ENCODE measurements around the gene PHF2.

Gene PHF2

DNA sequence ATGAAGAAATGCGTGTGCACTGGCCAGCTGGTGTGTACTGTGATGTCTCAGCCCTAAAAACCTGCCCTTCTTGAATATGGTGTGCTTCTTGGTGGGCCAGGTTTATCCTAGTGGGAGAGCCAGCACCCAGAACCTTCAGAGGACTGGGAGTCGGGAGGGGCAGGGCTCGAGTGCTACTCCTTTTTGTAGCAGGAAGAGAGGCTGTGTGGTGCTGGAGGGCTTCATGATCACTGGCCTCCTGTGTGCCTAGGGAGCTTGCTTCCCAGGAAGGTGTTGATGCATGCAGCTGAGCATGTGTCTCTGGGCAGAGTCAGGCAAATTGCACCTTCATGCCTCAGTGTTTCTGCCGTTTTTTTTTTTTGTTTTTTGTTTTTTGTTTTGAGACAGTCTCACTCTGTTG lies 20.0 kb downstream of the PHF2 start:
- TF ChIP-seq, protein P1, sequence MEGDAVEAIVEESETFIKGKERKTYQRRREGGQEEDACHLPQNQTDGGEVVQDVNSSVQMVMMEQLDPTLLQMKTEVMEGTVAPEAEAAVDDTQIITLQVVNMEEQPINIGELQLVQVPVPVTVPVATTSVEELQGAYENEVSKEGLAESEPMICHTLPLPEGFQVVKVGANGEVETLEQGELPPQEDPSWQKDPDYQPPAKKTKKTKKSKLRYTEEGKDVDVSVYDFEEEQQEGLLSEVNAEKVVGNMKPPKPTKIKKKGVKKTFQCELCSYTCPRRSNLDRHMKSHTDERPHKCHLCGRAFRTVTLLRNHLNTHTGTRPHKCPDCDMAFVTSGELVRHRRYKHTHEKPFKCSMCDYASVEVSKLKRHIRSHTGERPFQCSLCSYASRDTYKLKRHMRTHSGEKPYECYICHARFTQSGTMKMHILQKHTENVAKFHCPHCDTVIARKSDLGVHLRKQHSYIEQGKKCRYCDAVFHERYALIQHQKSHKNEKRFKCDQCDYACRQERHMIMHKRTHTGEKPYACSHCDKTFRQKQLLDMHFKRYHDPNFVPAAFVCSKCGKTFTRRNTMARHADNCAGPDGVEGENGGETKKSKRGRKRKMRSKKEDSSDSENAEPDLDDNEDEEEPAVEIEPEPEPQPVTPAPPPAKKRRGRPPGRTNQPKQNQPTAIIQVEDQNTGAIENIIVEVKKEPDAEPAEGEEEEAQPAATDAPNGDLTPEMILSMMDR (IDR thresholded peaks at IDR 0.05; ENCODE audit: low read depth, low read length) = no peak
- Histone ChIP-seq H3K9me3 (ENCODE audit: severe bottlenecking) (no peaks in the 10 kb centered on the region), H3K36me3 (no peaks in the 10 kb centered on the region; the same call in 1 of the 2 replicates), H3K27me3 (ENCODE audit: insufficient read depth, low read depth, severe bottlenecking) (no peaks in the 10 kb centered on the region), H3K4me3 (ENCODE audit: low read depth, low read length) (no peak overlapping the region), H3K27ac (no peak overlapping the region)
- DNase-seq = no peak

DNA sequence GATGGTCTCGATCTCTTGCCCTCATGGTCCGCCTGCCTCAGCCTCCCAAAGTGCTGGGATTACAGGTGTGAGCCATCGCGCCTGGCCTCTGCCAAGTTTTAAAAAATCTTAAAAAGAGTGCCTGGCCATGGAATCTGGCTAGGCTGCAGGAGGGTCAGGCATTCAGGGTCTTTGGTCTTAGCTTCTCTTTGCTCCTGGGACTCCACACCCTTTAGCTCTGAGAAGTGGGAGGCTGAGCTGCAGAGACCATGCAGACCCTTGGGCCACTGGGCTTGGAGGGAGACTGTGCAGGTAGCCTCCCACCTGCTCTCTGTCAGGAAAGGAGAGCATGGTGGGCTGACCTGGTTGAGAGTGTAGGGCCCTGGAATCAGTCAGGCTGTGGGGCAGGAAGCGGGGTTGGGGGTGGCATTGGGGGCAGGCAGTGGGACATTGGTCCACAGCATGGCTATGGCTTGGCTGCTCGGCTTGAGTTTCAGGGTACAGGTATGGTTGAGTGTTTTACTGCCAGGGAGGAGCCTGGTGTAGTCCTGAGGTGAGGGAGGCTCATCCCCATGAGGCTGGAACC lies 20.8 kb downstream of the PHF2 start:
- Histone ChIP-seq H3K36me3 (no peaks in the 10 kb centered on the region; the same call in 1 of the 2 replicates), H3K27me3 (ENCODE audit: insufficient read depth, low read depth, severe bottlenecking) (no peaks in the 10 kb centered on the region), H3K9me3 (ENCODE audit: severe bottlenecking) (no peaks in the 10 kb centered on the region), H3K4me3 (ENCODE audit: low read depth, low read length) (no peak overlapping the region), H3K27ac (no peak overlapping the region)
- TF ChIP-seq, protein P1 (IDR thresholded peaks at IDR 0.05; ENCODE audit: low read depth, low read length) = no peak
- DNase-seq = no peak

DNA sequence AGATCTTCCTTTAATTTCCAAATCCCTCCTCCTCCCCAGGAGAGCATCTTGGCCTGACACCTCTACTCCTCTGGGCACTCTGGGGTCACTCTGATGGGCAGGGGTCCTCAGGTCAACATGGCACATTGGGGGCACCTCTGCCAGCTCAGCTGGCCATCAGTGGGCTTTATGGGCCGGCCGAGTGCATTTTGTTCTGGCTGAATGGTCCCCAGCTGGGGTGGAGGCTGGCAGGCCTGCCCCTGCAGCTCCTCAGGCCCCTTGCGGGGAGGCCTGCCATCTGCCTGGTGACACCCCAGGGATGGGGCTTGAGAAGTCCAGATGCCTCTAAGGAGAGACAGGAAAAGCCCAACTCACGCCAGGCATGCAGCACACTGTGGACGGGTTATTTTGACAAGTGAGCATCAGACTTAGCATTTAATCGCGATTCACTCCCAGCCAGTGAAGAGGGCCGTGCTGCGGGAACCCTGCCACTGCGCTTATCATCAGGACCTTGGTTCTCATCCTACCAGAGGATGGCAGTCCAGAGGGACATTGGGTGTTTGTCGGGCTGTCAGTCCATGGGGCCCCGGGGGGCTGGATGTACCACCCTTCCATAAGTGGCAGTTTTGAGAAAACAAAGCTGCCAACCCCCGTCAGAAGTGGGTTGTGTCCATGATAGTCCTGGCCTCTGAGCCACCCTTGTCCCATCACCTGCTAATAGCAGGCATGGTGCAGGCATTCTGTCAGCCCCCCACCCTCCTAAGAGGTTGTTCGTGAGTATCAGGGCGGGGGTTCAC lies 21.7 kb downstream of the PHF2 start:
- no peak overlapping the region for H3K27ac ChIP-seq
- H3K36me3 ChIP-seq = no peaks in the 10 kb centered on the region; the same call in 1 of the 2 replicates
- H3K4me3 ChIP-seq (ENCODE audit: low read depth, low read length) = no peak overlapping the region
- no peaks in the 10 kb centered on the region for H3K27me3 ChIP-seq (ENCODE audit: insufficient read depth, low read depth, severe bottlenecking)
- no peaks in the 10 kb centered on the region for H3K9me3 ChIP-seq (ENCODE audit: severe bottlenecking)
- TF ChIP-seq, protein P1 (IDR thresholded peaks at IDR 0.05; ENCODE audit: low read depth, low read length) = no peak
- no peak for DNase-seq

DNA sequence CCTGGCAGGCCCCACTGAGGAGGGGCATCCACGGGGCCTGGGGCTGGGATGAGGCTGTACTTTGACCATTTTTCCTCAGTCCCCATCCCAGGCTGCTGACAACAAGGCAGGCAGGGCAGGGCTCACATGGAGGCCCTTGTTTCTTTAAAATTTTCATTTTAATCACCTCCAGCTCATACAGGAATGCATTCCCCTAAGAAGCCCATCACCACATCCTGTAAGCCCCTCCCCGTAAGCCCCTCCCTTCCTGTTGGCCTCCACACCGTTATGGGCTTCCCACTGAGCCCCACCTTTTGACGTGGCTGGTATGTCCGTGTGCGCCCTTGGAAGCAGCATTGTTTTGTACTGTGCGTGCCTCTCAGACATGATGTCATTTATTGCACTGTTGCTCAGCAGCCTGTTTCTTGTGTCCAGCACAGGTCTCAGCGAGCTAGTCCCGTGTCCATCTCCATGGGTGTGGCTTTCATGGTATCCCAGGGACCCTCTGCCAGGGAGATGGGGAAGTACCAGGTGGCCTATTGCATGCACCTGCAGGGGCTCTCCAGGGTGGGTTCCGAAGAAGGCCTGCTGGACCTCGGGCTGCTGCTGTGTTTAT lies 22.4 kb downstream of the PHF2 start:
- Histone ChIP-seq H3K27me3 (ENCODE audit: insufficient read depth, low read depth, severe bottlenecking) (no peaks in the 10 kb centered on the region), H3K4me3 (ENCODE audit: low read depth, low read length) (no peak overlapping the region), H3K36me3 (no peaks in the 10 kb centered on the region; the same call in 1 of the 2 replicates), H3K27ac (no peak overlapping the region), H3K9me3 (ENCODE audit: severe bottlenecking) (no peaks in the 10 kb centered on the region)
- DNase-seq = no peak
- TF ChIP-seq, protein P1 (IDR thresholded peaks at IDR 0.05; ENCODE audit: low read depth, low read length) = no peak

DNA sequence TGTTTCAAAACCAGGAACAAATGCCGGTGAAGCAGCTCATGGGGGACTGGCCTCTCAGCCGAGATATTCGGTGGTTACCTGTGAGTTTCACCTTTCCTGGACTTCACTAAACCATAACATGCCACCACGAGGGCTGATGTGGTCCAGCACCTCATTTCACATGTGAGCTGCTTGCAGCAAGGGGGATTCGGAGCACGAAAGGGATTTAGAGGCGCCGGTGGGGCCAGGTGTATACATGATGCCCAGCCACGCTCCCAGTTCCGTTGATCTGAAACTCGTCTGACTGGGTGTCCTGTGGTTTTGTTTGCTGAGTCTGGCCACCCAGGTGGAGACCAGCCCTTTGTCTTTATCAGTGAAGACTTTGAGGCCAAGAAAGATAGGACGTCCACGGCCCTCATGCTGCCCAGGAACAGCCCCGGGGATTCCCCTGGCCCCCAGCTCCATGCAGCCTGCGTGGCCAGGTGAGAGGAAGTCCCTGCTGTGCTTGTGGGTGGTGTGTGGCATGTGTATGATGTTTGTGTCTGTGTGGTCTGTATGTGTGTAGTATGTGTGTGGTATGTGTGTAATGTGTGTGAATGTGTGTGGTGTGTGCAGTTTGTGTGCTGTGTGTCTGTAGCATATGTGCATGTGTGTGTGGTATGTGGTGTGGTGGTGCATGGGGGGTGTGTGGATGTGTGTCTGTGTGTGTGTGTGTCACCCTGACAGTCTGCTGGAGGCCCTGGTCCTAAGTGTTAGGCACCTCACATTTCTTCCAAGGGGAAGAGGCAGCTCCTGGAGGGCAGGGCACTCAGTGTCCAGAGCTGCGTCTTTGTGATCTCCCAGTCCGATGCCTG lies 23.4 kb downstream of the PHF2 start:
- DNase-seq = no peak

More for the DNA sequence above, 23.4 kb downstream of the PHF2 start:
- no peak overlapping the region for H3K27ac ChIP-seq
- no peaks in the 10 kb centered on the region; the same call in 1 of the 2 replicates for H3K36me3 ChIP-seq
- H3K4me3 ChIP-seq (ENCODE audit: low read depth, low read length) = no peak overlapping the region
- no peaks in the 10 kb centered on the region for H3K9me3 ChIP-seq (ENCODE audit: severe bottlenecking)
- no peaks in the 10 kb centered on the region for H3K27me3 ChIP-seq (ENCODE audit: insufficient read depth, low read depth, severe bottlenecking)
- TF ChIP-seq, protein P1 (IDR thresholded peaks at IDR 0.05; ENCODE audit: low read depth, low read length) = no peak

Data from WERI-Rb-1 (cell line).